ENCODE results near the gene FAM168B. TPM values are rescaled to one million over a fixed set of nuclear protein-coding genes. Genes with fewer than 3 reads are reported as not detected.

FAM168B gene
- total RNA-seq, 1 experiment from 2014 or later = 81.4 TPM

DNA sequence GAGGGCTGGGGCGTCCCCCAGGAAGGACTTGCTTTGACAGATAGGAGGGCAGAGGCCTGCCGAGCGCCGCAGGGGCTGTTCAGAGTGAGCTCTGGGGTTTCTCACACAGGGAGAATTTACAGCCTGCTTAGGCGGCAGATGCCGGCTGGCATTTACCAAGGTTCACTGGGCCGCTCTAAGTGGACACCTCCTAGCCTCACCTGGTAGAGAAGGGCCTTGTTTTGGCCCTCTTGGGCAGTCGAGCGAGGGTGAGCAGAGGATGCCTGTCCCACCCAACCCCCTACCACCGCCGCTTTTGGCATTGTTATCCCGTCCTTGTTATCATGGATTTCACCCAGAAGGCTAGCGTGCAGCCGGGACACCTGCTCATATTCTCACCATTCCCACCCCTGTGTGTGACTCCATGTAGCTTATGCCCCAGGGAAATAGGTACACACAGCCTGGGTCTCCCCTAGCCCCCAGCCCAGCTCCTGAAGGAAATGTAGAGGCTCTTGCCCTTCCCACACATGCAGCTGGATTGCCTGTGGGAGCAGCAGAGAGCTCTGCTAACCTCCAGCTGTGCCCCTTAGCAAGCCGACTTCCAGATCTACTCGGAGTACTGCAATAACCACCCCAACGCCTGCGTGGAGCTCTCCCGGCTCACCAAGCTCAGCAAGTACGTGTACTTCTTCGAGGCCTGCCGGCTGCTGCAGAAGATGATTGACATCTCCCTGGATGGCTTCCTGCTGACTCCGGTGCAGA is 52.4 kb downstream of the FAM168B start:
- no peak overlapping the region for H2BK5ac ChIP-seq (ENCODE audit: insufficient read length, low read length)
- Mint-ChIP-seq H3K4me3 (no peak overlapping the region), H3K27me3 (ENCODE audit: low read depth) (peaks cover 11% of the 10 kb centered on the region), H3K4me1 (peaks cover 9% of the 10 kb centered on the region in 2 experiments), H3K9me3 (no peaks in the 10 kb centered on the region; a peak in 1 of 5 replicates), H3K36me3 (ENCODE audit: insufficient read depth in 1 of 3, low read depth in 3 of 3) (peaks cover 0 to 4% (median 2%) of the 10 kb centered on the region in 3 experiments; a peak in 3 of 7 replicates), H3K27ac (peak overlapping the region; percentile 25 to 75 (median 46); a peak in 3 of 7 replicates)
- H3K23me2 ChIP-seq (ENCODE audit: insufficient read length, low read depth, low read length, poor library complexity, severe bottlenecking) = no peaks in the 10 kb centered on the region
- no peak overlapping the region for H2AFZ ChIP-seq (ENCODE audit: low read length)
- H2BK12ac ChIP-seq (ENCODE audit: insufficient read length, low read depth, low read length) = no peak overlapping the region
- H2BK15ac ChIP-seq (ENCODE audit: low read depth, low read length) = no peak overlapping the region
- no peak overlapping the region for H2BK20ac ChIP-seq (ENCODE audit: low read depth, low read length, poor library complexity, severe bottlenecking)
- no peak overlapping the region for H3K27ac ChIP-seq (ENCODE audit: insufficient read length, low read depth, low read length)
- H3K18ac ChIP-seq (ENCODE audit: insufficient read length, low read depth, low read length) = no peak overlapping the region
- no peak overlapping the region for H3K14ac ChIP-seq (ENCODE audit: insufficient read depth, low read length)
- DNase-seq = peak; percentile 59
- H4K5ac ChIP-seq (ENCODE audit: insufficient read length, low read depth, low read length) = no peak overlapping the region
- H3T11ph ChIP-seq (ENCODE audit: low read length) = no peak overlapping the region
- H3K4me1 ChIP-seq (ENCODE audit: insufficient read depth, low read length) = no peaks in the 10 kb centered on the region
- H3K79me1 ChIP-seq (ENCODE audit: insufficient read depth, low read depth, low read length, poor library complexity, severe bottlenecking) = no peaks in the 10 kb centered on the region
- H4K20me1 ChIP-seq (ENCODE audit: control insufficient read depth, insufficient read depth, insufficient read length) = peaks cover 2% of the 10 kb centered on the region
- no peaks in the 10 kb centered on the region for H3K27me3 ChIP-seq (ENCODE audit: insufficient read depth, low read length)
- no peak overlapping the region for H2BK120ac ChIP-seq (ENCODE audit: low read depth, low read length, poor library complexity, severe bottlenecking)
- no peak overlapping the region for H3K56ac ChIP-seq (ENCODE audit: insufficient read length, low read depth, low read length)
- H3K4me2 ChIP-seq (ENCODE audit: insufficient read depth, insufficient read length, low read length) = no peak overlapping the region
- no peak overlapping the region for H4K91ac ChIP-seq (ENCODE audit: insufficient read length, low read depth, low read length)
- no peak overlapping the region for H3K23ac ChIP-seq (ENCODE audit: insufficient read length, low read depth, low read length)
- no peak overlapping the region for H4K8ac ChIP-seq (replicated peaks; ENCODE audit: insufficient read length, low read depth, low read length)
- H3K79me2 ChIP-seq (ENCODE audit: insufficient read depth, low read length) = no peaks in the 10 kb centered on the region
- no CpG with 5 or more reads among the region's 23 CpGs for WGBS (ENCODE audit: extremely low coverage, insufficient read length, low lambda C conversion rate)
- no peak overlapping the region for H3K9ac ChIP-seq (ENCODE audit: extremely low read depth, insufficient read length, low read length)
- H3K9me3 ChIP-seq (ENCODE audit: control insufficient read depth, low read depth, low read length) = no peaks in the 10 kb centered on the region
- no peak overlapping the region for H2AK5ac ChIP-seq (ENCODE audit: insufficient read length, low read length)
- H3K4ac ChIP-seq (ENCODE audit: low read depth, low read length) = no peak overlapping the region
- TF ChIP-seq, protein P1, sequence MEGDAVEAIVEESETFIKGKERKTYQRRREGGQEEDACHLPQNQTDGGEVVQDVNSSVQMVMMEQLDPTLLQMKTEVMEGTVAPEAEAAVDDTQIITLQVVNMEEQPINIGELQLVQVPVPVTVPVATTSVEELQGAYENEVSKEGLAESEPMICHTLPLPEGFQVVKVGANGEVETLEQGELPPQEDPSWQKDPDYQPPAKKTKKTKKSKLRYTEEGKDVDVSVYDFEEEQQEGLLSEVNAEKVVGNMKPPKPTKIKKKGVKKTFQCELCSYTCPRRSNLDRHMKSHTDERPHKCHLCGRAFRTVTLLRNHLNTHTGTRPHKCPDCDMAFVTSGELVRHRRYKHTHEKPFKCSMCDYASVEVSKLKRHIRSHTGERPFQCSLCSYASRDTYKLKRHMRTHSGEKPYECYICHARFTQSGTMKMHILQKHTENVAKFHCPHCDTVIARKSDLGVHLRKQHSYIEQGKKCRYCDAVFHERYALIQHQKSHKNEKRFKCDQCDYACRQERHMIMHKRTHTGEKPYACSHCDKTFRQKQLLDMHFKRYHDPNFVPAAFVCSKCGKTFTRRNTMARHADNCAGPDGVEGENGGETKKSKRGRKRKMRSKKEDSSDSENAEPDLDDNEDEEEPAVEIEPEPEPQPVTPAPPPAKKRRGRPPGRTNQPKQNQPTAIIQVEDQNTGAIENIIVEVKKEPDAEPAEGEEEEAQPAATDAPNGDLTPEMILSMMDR (conservative IDR thresholded peaks at IDR 0.05) = peak; percentile 42

Data from H9 (cell line).